WTC11 (cell line): ENCODE data around the gene NLE1. TPM values are rescaled to one million over a fixed set of nuclear protein-coding genes. Genes with fewer than 3 reads are reported as not detected.
"Not testable (repeated sequence)": the region's sequence is repeated elsewhere in the genome, so short reads cannot be mapped to it uniquely, and the experiment has no call there.

ENCODE experiments used
- ATAC-seq: fragments of 200-7000 bp; cut with Tn5 transposase; 2 replicates; pipeline ENCODE4 v1.10.0; 2021; ENCODE audit warnings: mild to moderate bottlenecking, moderate library complexity
- CTCF ChIA-PET: fragments of 300-600 bp; sonication (Branson Sonifier 250); formaldehyde crosslinking; loops from one replicate; lab custom pipeline; 2021; ENCODE audit warnings: antibody characterized with exemption; lab: Charles Lee
- POLR2A ChIA-PET: fragments of 350-600 bp; sonication (Branson Sonifier 250); formaldehyde crosslinking; loops from one replicate; lab custom pipeline; 2021; ENCODE audit warnings: antibody characterized with exemption; lab: Charles Lee
- DNase-seq: peaks from one replicate; pipeline ENCODE4 v3.0.0; 2021; ENCODE audit warnings: low spot score
- H3K27ac Mint-ChIP-seq: 2 replicates; pipeline ENCODE4 v1.8.0; 2021; ENCODE audit warnings: mixed read lengths
- H3K27me3 Mint-ChIP-seq: 2 replicates; pipeline ENCODE4 v1.8.0; 2021; ENCODE audit warnings: low read depth, mild to moderate bottlenecking, moderate library complexity, mixed read lengths
- H3K36me3 Mint-ChIP-seq: 2 replicates; pipeline ENCODE4 v1.8.0; 2021; ENCODE audit warnings: mixed read lengths
- H3K4me1 Mint-ChIP-seq: 2 replicates; pipeline ENCODE4 v1.8.0; 2022; ENCODE audit warnings: mixed read lengths
- H3K4me3 Mint-ChIP-seq: 2 replicates; pipeline ENCODE4 v1.8.0; 2021; ENCODE audit warnings: mild to moderate bottlenecking, moderate library complexity, mixed read lengths
- H3K9me3 Mint-ChIP-seq: 2 replicates; pipeline ENCODE4 v1.8.0; 2021; ENCODE audit warnings: mixed read lengths
- ARID4B ChIP-seq: sonication (generic); formaldehyde crosslinking; IDR thresholded peaks from 2 replicates; pipeline ENCODE4 v1.8.0; 2023; ENCODE audit warnings: missing genetic modification reagents, mild to moderate bottlenecking, borderline replicate concordance
- ATF3 ChIP-seq: sonication (generic); formaldehyde crosslinking; conservative IDR thresholded peaks from 2 replicates; pipeline ENCODE4 v1.8.1; 2022; ENCODE audit warnings: mild to moderate bottlenecking, missing genetic modification reagents
- CDX4 ChIP-seq: fragments of 250-450 bp; sonication (Bioruptor Pico); IDR thresholded peaks from 2 replicates; pipeline ENCODE4 v1.9.0; 2021; ENCODE audit warnings: moderate library complexity, mild to moderate bottlenecking, inconsistent platforms, borderline replicate concordance
- CREM ChIP-seq: sonication (generic); formaldehyde crosslinking; IDR thresholded peaks from 2 replicates; pipeline ENCODE4 v1.8.1; 2022; ENCODE audit warnings: mild to moderate bottlenecking, missing genetic modification reagents, moderate library complexity
- JUN ChIP-seq: sonication (generic); formaldehyde crosslinking; IDR thresholded peaks from 2 replicates; pipeline ENCODE4 v1.8.0; 2023; ENCODE audit warnings: mild to moderate bottlenecking, missing genetic modification reagents
- NR1H2 ChIP-seq: sonication (generic); formaldehyde crosslinking; IDR thresholded peaks from 2 replicates; pipeline ENCODE4 v1.9.0; 2021; ENCODE audit warnings: mild to moderate bottlenecking, moderate library complexity, missing genetic modification reagents
- SMAD3 ChIP-seq: sonication (generic); formaldehyde crosslinking; IDR thresholded peaks from 2 replicates; pipeline ENCODE4 v1.8.0; 2022; ENCODE audit warnings: missing genetic modification reagents, mild to moderate bottlenecking, borderline replicate concordance
- SP1 ChIP-seq: sonication (generic); formaldehyde crosslinking; conservative IDR thresholded peaks from 2 replicates; pipeline ENCODE4 v1.8.1; 2022; ENCODE audit warnings: missing genetic modification reagents
- ZBTB21 ChIP-seq: sonication (generic); formaldehyde crosslinking; IDR thresholded peaks from 2 replicates; pipeline ENCODE4 v1.8.1; 2023; ENCODE audit warnings: mild to moderate bottlenecking, missing genetic modification reagents, borderline replicate concordance
- ZNF138 ChIP-seq: sonication (generic); formaldehyde crosslinking; conservative IDR thresholded peaks from 2 replicates; pipeline ENCODE4 v1.8.1; 2022; ENCODE audit warnings: mild to moderate bottlenecking, moderate library complexity, missing genetic modification reagents
- total RNA-seq: library from RNA; stranded (reverse); gene quantifications from 3 replicates; pipeline ENCODE4 v1.2.3, GENCODE V29; 2021
- TF ChIP-seq, protein P1 (sequence below): sonication (generic); formaldehyde crosslinking; IDR thresholded peaks from 2 replicates; pipeline ENCODE4 v1.8.1; 2023; ENCODE audit warnings: mild to moderate bottlenecking, missing genetic modification reagents, borderline replicate concordance
- TF ChIP-seq, protein P2 (sequence below): fragments of 200-600 bp; IDR thresholded peaks from 2 replicates; pipeline ENCODE4 v1.8.0; 2022; ENCODE audit warnings: antibody characterized with exemption

The NLE1 gene
- total RNA-seq, 1 experiment from 2014 or later: 52.2 TPM

DNA sequence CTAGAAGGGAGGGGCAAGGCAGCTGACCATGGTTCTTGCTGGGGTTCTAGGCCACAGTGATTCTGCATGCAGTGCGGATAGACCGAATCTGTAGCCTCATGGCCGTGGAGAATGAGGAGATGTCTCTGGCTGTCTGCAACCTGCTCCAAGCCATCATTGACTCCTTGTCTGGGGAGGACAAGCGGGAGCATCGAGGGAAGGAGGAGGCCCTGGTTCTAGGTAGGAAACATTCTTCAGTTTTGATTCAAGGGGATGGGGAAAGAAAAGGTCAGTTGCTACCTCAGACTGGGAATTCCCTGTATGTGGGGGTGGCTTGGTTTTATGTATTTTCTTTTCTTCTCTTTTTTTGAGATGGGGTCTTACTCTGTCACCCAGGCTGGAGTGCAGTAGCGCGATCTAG, 13.1 kb upstream of the NLE1 start:
- Mint-ChIP-seq H3K4me3 (no peak overlapping the region), H3K4me1 (no peaks in the 10 kb centered on the region), H3K27me3 (no peaks in the 10 kb centered on the region; the same call in none of the 2 replicates), H3K36me3 (no peaks in the 10 kb centered on the region), H3K27ac (no peak overlapping the region), H3K9me3 (no peaks in the 10 kb centered on the region)
- ATAC-seq (no peak), DNase-seq (no peak)
- TF ChIP-seq SP1 (CRISPR knock-in tag) (no peak), SMAD3 (no peak), ZNF138 (CRISPR knock-in tag) (no peak), CREM (CRISPR knock-in tag) (no peak)
- ChIA-PET POLR2A (no interaction called here), CTCF (no interaction called here)

DNA sequence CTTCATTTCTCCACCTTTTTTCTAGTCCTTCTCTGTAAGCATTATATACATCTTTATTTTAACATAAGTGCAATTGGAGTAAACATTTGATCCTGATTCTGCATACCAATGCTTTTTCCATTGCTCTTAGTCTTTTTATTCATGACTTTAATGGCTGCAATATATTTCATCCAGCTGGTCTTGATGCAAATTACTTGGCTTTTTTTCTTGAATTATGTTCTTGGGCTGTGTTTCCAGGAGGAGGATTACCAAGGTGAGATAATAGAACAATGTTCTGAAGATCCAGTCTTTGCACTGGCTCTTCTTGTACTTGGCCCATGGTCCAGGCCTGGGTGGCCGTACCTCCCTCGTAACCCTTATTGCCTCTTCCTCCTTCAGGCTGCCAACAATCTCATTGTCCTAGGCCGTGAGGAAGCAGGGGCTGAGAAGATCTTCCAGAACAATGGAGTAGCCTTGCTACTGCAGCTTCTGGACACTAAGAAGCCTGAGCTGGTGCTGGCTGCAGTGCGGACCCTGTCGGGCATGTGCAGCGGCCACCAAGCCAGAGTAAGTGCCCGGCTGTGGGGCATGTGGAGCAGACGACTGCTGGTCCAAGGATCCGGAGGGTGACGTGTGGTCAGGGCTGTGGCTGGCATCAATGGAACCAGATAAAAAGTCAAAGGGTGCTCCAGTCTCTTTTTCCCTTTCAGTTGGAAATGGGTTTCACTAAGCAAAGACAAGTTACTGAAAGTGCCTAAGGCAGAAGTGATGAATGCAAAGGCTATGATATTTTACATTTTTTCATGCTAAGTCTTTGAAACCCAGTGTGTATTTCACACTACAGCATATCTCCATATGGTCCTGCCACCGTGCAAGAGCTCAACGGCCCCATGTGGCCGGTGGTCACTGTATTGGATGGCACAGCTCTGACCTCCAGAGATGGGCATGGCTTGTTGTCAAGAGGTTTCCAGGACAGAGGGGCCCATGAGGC, 12.4 kb upstream of the NLE1 start:
- H3K27me3 Mint-ChIP-seq: no peaks in the 10 kb centered on the region; the same call in none of the 2 replicates
- no peak for TF ChIP-seq CDX4 (CRISPR knock-in tag)
- no peak for TF ChIP-seq ZBTB21 (CRISPR knock-in tag)
- no peak overlapping the region for H3K27ac Mint-ChIP-seq
- H3K36me3 Mint-ChIP-seq: no peaks in the 10 kb centered on the region
- ATAC-seq (no peak), DNase-seq (no peak)
- H3K4me1 Mint-ChIP-seq: no peaks in the 10 kb centered on the region
- H3K4me3 Mint-ChIP-seq: no peak overlapping the region
- no peaks in the 10 kb centered on the region for H3K9me3 Mint-ChIP-seq
- POLR2A ChIA-PET: no interaction called here
- CTCF ChIA-PET: no interaction called here

GRCh38 chr17:35152421-35153140, 10.5 kb upstream of the NLE1 start:
- ChIA-PET CTCF (interaction anchor here (1.3 kb wide), 1 partner anchor 387 kb away, joined by 4 read pairs; no protein-coding TSS in a partner anchor), POLR2A (no interaction called here)
- Mint-ChIP-seq H3K27me3 (peaks cover 2% of the 10 kb centered on the region), H3K4me1 (peaks cover 5% of the 10 kb centered on the region), H3K27ac (no peak overlapping the region), H3K36me3 (no peaks in the 10 kb centered on the region), H3K4me3 (no peak overlapping the region), H3K9me3 (no peaks in the 10 kb centered on the region)
- ATAC-seq (no peak), DNase-seq (no peak)
- TF ChIP-seq, protein P1, sequence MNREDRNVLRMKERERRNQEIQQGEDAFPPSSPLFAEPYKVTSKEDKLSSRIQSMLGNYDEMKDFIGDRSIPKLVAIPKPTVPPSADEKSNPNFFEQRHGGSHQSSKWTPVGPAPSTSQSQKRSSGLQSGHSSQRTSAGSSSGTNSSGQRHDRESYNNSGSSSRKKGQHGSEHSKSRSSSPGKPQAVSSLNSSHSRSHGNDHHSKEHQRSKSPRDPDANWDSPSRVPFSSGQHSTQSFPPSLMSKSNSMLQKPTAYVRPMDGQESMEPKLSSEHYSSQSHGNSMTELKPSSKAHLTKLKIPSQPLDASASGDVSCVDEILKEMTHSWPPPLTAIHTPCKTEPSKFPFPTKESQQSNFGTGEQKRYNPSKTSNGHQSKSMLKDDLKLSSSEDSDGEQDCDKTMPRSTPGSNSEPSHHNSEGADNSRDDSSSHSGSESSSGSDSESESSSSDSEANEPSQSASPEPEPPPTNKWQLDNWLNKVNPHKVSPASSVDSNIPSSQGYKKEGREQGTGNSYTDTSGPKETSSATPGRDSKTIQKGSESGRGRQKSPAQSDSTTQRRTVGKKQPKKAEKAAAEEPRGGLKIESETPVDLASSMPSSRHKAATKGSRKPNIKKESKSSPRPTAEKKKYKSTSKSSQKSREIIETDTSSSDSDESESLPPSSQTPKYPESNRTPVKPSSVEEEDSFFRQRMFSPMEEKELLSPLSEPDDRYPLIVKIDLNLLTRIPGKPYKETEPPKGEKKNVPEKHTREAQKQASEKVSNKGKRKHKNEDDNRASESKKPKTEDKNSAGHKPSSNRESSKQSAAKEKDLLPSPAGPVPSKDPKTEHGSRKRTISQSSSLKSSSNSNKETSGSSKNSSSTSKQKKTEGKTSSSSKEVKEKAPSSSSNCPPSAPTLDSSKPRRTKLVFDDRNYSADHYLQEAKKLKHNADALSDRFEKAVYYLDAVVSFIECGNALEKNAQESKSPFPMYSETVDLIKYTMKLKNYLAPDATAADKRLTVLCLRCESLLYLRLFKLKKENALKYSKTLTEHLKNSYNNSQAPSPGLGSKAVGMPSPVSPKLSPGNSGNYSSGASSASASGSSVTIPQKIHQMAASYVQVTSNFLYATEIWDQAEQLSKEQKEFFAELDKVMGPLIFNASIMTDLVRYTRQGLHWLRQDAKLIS (CRISPR knock-in tag): no peak
- TF ChIP-seq JUN (CRISPR knock-in tag) (no peak), ARID4B (CRISPR knock-in tag) (no peak), ATF3 (CRISPR knock-in tag) (no peak), NR1H2 (CRISPR knock-in tag) (no peak)
- TF ChIP-seq, protein P2, sequence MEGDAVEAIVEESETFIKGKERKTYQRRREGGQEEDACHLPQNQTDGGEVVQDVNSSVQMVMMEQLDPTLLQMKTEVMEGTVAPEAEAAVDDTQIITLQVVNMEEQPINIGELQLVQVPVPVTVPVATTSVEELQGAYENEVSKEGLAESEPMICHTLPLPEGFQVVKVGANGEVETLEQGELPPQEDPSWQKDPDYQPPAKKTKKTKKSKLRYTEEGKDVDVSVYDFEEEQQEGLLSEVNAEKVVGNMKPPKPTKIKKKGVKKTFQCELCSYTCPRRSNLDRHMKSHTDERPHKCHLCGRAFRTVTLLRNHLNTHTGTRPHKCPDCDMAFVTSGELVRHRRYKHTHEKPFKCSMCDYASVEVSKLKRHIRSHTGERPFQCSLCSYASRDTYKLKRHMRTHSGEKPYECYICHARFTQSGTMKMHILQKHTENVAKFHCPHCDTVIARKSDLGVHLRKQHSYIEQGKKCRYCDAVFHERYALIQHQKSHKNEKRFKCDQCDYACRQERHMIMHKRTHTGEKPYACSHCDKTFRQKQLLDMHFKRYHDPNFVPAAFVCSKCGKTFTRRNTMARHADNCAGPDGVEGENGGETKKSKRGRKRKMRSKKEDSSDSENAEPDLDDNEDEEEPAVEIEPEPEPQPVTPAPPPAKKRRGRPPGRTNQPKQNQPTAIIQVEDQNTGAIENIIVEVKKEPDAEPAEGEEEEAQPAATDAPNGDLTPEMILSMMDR: no peak

GRCh38 chr17:35151080-35151479, 9.0 kb upstream of the NLE1 start:
- H3K27ac Mint-ChIP-seq, DNase-seq, H3K4me3 Mint-ChIP-seq, H3K36me3 Mint-ChIP-seq, H3K9me3 Mint-ChIP-seq, POLR2A ChIA-PET, ATAC-seq, H3K27me3 Mint-ChIP-seq: not testable (repeated sequence)
- peaks cover 13% of the 10 kb centered on the region for H3K4me1 Mint-ChIP-seq
- CTCF ChIA-PET: interaction anchor here (0.8 kb wide), 1 partner anchor 10 kb away, joined by 3 read pairs; no protein-coding TSS in a partner anchor
